Tibial artery (tissue), 4 donors: ENCODE data around the gene VSX1.

ENCODE experiments used
- DNase-seq, 2 donors: peaks; one replicate each; pipeline ENCODE4 v3.0.0-alpha.2; 2019
- H3K27ac ChIP-seq, 2 donors: fragments of 200-600 bp; sonication (generic) in 1 of 2; 1 replicate in 1 of 2; 2 replicates in 1 of 2; pipeline ENCODE4 v1.5.1; 2018 to 2019; ENCODE audit warnings: mild to moderate bottlenecking in 1 of 2
- H3K27me3 ChIP-seq, 2 donors: fragments of 200-600 bp; sonication (generic) in 1 of 2; one replicate each; pipeline versions ENCODE4 v1.5.1 to v1.6.0; 2016 to 2019
- H3K36me3 ChIP-seq, 3 donors: fragments of 200-600 bp; sonication (generic) in 2 of 3; one replicate each; pipeline ENCODE4 v1.5.1; 2016 to 2019; ENCODE audit warnings: mild to moderate bottlenecking in 2 of 3
- H3K4me1 ChIP-seq, 4 donors: fragments of 200-600 bp; sonication (generic) in 2 of 4; 1 replicate in 3 of 4; 2 replicates in 1 of 4; pipeline ENCODE4 v1.5.1; 2016 to 2019
- H3K4me3 ChIP-seq, 2 donors: fragments of 200-600 bp; sonication (generic) in 1 of 2; 1 replicate in 1 of 2; 2 replicates in 1 of 2; pipeline ENCODE4 v1.5.1; 2018 to 2019; ENCODE audit warnings: mild to moderate bottlenecking in 2 of 2
- H3K9me3 ChIP-seq, 3 donors: fragments of 200-600 bp; sonication (generic) in 1 of 3; one replicate each; pipeline ENCODE4 v1.5.1; 2016 to 2019
- intact Hi-C: fragments of 100-400 bp; cut with DNase I; formaldehyde crosslinking; loops from one replicate; pipeline ENCODE4 v1.15.0; 2023; ENCODE audit warnings: low total_unique reads
- TF ChIP-seq, protein P1 (sequence below), 2 experiments: fragments of 200-600 bp in 1 of 2; fragments of 450-650 bp in 1 of 2; IDR thresholded peaks; one replicate each; pipeline ENCODE4 v1.5.1; 2017 to 2019; ENCODE audit warnings: antibody characterized with exemption in 2 of 2, mild to moderate bottlenecking in 1 of 2, moderate library complexity in 1 of 2

Gene VSX1

DNA sequence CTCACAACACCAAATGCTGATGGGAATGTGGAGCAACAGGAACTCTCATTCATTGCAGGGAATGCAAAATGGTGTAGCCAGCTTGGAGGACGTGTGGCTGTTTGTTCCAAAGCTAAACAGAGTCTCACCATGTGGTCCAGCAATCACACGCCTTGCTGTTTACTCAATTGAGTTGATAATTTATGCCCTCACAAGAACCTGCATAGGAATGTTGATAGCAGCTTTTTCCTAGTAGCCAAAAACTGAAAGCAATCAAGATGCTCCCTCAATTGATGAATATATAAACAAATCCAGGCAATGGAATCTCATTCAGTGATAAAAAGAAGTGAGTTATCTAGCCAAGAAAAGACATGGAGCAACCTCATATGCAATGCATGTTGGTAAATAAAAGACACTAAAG lies 15.6 kb upstream of the VSX1 start:
- TF ChIP-seq, protein P1, sequence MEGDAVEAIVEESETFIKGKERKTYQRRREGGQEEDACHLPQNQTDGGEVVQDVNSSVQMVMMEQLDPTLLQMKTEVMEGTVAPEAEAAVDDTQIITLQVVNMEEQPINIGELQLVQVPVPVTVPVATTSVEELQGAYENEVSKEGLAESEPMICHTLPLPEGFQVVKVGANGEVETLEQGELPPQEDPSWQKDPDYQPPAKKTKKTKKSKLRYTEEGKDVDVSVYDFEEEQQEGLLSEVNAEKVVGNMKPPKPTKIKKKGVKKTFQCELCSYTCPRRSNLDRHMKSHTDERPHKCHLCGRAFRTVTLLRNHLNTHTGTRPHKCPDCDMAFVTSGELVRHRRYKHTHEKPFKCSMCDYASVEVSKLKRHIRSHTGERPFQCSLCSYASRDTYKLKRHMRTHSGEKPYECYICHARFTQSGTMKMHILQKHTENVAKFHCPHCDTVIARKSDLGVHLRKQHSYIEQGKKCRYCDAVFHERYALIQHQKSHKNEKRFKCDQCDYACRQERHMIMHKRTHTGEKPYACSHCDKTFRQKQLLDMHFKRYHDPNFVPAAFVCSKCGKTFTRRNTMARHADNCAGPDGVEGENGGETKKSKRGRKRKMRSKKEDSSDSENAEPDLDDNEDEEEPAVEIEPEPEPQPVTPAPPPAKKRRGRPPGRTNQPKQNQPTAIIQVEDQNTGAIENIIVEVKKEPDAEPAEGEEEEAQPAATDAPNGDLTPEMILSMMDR (IDR thresholded peaks at IDR 0.05) = no peak
- intact Hi-C loops = no loop called here
- no peak for DNase-seq

DNA sequence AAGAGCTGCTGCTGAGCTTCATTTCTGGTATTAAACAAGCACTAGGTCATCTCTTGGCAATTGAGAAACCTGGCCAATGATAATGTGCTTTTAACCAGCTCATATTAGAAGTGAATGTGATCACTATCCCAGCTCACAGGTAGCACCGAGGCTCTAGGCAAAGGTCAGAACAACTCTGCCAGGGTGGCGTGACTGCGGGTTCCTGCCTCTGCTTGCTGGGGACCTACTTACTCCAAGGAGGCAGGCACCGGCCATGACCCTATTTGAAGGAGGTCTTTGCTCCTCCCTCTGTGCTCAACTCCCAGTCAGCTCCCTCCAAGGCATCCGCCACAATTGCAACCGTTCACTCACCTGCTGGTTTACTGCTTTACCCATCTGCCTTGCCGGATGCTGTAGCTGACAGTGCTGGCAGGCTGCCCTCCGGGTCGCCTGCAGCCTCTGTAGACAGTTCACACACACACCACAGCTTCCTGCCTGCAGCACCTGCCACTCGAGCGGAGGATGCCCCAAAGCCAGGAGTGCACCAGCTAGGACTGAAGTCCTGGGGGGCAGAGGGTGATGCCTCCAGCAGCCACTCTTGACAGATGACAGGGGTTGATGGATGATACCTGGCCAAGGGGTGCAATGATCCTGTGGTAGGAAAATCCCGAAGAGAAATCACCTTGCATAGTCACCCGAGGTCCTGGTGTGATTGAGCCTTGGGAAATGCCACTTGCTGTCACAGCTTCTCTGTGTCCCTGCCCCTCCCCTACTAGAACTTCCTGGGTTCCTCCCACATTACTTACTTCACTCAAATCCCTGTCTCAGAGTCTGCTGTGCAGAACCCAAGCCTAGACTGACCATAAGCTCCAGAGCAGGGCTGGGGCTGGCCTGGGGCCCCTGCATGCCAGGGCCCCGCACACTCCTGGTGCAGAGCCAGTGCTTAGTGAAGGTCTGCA lies 8.8 kb upstream of the VSX1 start:
- no peaks in the 10 kb centered on the region for H3K4me1 ChIP-seq
- H3K9me3 ChIP-seq = no peaks in the 10 kb centered on the region
- no peak for DNase-seq
- H3K36me3 ChIP-seq = no peaks in the 10 kb centered on the region
- no peak overlapping the region for H3K4me3 ChIP-seq
- no peak overlapping the region for H3K27ac ChIP-seq
- intact Hi-C loops = no loop called here
- TF ChIP-seq, protein P1 (IDR thresholded peaks at IDR 0.05) = no peak
- peaks cover 0 to 60% of the 10 kb centered on the region in 2 donors for H3K27me3 ChIP-seq

More for the DNA sequence above, 15.6 kb upstream of the VSX1 start:
- H3K36me3 ChIP-seq = no peaks in the 10 kb centered on the region
- no peaks in the 10 kb centered on the region for H3K27me3 ChIP-seq
- H3K4me1 ChIP-seq = no peaks in the 10 kb centered on the region
- H3K27ac ChIP-seq = no peak overlapping the region
- no peak overlapping the region for H3K4me3 ChIP-seq
- H3K9me3 ChIP-seq = no peaks in the 10 kb centered on the region

DNA sequence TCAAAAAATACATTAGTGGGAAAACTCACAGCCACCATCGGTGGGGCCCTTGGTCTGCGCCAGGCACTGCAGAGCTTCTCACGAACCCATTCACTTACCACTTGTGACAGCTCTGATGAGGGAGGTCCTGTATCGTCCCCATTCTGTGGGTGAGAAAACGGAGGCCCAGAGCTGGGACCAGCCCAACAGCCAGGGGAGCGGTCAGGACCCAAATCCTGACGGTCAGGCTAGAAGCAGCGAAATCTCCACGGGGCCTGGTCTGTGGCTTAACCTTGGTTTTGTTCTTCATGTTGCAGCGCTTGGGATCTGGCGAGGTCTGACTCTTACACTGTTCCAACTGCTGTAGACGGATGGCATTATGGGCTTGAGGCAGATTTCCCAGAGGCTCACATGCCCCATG lies 7.7 kb upstream of the VSX1 start:
- peaks cover 0 to 71% of the 10 kb centered on the region in 2 donors for H3K27me3 ChIP-seq
- DNase-seq = no peak
- TF ChIP-seq, protein P1 (IDR thresholded peaks at IDR 0.05) = no peak
- peaks cover 0 to 5% (median under 1%) of the 10 kb centered on the region in 4 donors for H3K4me1 ChIP-seq
- no peak overlapping the region for H3K4me3 ChIP-seq
- no peaks in the 10 kb centered on the region for H3K9me3 ChIP-seq
- no peaks in the 10 kb centered on the region for H3K36me3 ChIP-seq
- no peak overlapping the region for H3K27ac ChIP-seq
- intact Hi-C loops = no loop called here

DNA sequence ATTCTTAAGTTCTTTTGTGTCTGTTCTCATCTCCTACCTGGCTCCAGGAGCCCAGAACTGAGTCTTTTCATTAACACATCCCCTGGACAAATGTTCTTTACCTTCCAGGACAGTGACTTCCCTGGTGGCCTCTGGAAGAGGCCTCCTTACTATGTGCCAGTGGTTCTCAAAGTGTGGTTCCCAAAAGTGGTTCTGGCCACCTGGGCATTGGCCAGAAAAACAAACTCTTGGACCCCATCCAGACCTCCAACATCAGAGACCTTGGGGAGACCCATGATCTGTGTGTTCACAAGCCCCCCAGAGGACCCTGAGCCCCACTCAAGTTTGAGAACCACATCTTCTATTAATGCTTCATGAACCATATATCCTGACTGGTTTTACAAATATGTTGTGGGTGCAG lies 7.2 kb upstream of the VSX1 start:
- no peaks in the 10 kb centered on the region for H3K36me3 ChIP-seq
- no peak for DNase-seq
- TF ChIP-seq, protein P1 (IDR thresholded peaks at IDR 0.05) = no peak
- no peak overlapping the region for H3K27ac ChIP-seq
- no peak overlapping the region for H3K4me3 ChIP-seq
- peaks cover 0 to 10% (median 5%) of the 10 kb centered on the region in 4 donors for H3K4me1 ChIP-seq
- H3K27me3 ChIP-seq = peaks cover 0 to 77% of the 10 kb centered on the region in 2 donors
- intact Hi-C loops = no loop called here
- H3K9me3 ChIP-seq = no peaks in the 10 kb centered on the region

DNA sequence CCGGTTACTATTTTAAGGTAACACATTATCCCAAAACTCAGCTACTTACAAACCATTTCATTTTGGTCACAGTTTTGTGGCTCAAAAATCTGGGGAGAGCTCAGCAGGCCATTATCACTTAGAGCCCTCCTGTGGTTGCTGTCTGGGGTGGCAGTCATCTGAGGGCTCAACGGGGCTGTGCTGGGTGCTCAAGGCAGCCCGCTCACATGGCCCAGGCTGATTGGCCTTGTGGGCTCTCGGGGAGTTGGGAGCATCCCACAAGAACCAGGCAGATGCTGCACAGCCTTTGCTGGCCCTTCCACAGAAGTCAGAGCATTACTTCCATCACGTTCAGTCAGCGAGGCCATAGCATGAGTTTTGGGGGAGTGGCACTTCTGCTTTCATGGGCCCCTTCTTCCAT lies 6.3 kb upstream of the VSX1 start:
- H3K27ac ChIP-seq = no peak overlapping the region
- H3K4me3 ChIP-seq = no peak overlapping the region
- H3K4me1 ChIP-seq = peaks cover 0 to 18% (median 14%) of the 10 kb centered on the region in 4 donors
- no peaks in the 10 kb centered on the region for H3K36me3 ChIP-seq
- no peak for DNase-seq
- H3K27me3 ChIP-seq = peaks cover 3 to 85% of the 10 kb centered on the region in 2 donors
- TF ChIP-seq, protein P1 (IDR thresholded peaks at IDR 0.05) = no peak
- intact Hi-C loops = no loop called here
- H3K9me3 ChIP-seq = no peaks in the 10 kb centered on the region
